ENCODE measurements around the gene PIGZ.
"Not testable (repeated sequence)": the region's sequence is repeated elsewhere in the genome, so short reads cannot be mapped to it uniquely, and the experiment has no call there.

The PIGZ gene

DNA sequence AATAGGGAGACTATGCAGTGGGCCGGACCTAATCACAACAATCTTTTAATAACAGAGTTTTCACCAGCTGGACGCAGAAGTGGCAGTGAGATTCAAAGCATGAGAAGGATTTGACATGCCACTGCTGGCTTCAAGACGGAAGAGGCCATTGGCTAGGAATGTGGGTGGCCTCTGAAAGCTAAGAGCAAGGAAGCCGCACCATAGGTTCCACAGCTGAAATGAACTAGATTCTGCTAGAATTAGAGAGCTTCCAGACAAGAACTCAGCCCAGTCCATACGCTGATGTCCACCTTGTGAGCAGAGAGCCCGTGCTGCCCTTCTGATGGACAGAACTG is 19.4 kb downstream of the PIGZ start:
- TF ChIP-seq, protein P1, sequence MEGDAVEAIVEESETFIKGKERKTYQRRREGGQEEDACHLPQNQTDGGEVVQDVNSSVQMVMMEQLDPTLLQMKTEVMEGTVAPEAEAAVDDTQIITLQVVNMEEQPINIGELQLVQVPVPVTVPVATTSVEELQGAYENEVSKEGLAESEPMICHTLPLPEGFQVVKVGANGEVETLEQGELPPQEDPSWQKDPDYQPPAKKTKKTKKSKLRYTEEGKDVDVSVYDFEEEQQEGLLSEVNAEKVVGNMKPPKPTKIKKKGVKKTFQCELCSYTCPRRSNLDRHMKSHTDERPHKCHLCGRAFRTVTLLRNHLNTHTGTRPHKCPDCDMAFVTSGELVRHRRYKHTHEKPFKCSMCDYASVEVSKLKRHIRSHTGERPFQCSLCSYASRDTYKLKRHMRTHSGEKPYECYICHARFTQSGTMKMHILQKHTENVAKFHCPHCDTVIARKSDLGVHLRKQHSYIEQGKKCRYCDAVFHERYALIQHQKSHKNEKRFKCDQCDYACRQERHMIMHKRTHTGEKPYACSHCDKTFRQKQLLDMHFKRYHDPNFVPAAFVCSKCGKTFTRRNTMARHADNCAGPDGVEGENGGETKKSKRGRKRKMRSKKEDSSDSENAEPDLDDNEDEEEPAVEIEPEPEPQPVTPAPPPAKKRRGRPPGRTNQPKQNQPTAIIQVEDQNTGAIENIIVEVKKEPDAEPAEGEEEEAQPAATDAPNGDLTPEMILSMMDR (IDR thresholded peaks at IDR 0.05; ENCODE audit: insufficient read depth, low read length, missing control alignments), result no peak
- ChIA-PET POLR2A (no interaction called here), CTCF (interaction anchor here (0.9 kb wide), 1 partner anchor 21 kb away, joined by 3 read pairs; no protein-coding TSS in a partner anchor)
- no peak overlapping the region for H3K4me3 ChIP-seq (ENCODE audit: low read depth, low read length)
- no peak for DNase-seq (ENCODE audit: low read depth, low spot score)

DNA sequence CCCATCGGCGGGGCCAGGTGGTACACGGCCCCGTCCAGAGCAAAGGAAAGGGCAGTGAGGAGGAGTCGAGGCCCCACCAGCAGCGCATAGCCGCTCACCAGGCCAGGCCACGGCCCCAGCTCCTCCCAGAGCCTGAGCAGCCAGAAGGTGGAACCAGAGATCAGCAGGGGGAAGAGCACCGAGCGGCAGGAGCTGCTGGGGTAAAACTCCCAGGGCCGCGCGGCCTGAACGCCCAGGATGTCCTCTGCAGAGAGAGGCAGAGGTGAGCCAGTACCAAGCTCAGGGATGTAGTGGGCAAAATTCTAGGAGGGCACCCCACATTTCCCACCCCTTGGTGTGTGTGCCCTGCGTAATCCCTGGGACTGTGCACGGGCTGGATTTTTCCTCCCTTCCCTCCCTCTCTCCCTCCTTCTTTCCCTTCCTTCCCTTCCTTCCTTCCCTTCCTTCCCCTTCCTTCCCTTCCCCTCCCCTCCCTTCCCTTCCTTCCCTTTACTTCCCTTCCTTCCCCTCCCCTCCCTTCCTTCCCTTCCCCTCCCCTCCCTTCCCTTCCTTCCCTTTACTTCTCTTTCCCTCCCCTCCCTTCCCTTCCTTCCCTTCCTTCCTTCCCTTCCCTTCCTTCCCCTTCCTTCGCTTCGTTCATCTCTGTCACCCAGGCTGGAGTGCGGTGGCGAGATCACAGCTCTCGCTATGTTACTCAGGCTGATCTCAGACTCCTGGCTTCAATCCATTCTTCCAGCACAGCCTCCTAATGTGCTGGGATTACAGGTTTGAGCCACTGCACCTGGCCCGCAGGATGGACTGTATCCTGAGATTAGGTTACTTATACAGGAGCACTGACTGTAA is 20.0 kb downstream of the PIGZ start:
- TF ChIP-seq, protein P1 (IDR thresholded peaks at IDR 0.05; ENCODE audit: insufficient read depth, low read length, missing control alignments), result no peak
- no peak for DNase-seq (ENCODE audit: low read depth, low spot score)
- POLR2A ChIA-PET, result no interaction called here
- no peak overlapping the region for H3K4me3 ChIP-seq (ENCODE audit: low read depth, low read length)
- CTCF ChIA-PET, result interaction anchor here (1.7 kb wide), 1 partner anchor 22 kb away, joined by 5 read pairs; no protein-coding TSS in a partner anchor

DNA sequence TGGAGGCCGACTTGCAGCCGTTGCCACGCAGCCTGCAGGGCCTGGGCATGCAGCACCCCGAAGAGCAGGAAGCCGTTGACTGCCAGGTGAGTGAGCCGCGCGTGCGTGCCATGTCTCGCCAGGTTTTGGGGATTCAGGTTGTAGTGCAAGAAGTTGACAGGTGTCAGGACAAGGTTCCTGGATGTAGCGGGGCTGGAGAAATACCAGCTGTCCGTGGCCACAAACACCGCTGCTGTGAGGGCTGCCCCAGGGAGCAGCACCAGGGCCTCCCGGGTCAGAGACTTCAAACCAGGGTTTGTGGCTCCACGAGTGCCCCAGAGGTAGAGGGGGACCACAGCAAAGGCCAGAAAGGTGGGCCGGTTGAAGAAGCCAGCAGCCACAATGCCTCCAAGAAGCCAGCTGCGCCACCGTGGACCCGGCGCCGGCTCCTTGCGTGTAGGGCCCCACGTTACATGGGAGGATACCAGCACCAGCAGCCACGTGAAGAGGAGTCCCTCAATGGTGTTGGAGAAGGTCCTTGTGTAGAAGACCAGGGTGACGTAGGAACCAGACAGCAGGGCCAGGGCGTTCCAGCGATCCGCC is 20.7 kb downstream of the PIGZ start:
- POLR2A ChIA-PET, result no interaction called here
- no peak overlapping the region for H3K4me3 ChIP-seq (ENCODE audit: low read depth, low read length)
- no peak for DNase-seq (ENCODE audit: low read depth, low spot score)
- CTCF ChIA-PET, result interaction anchor here (1.7 kb wide), 1 partner anchor 23 kb away, joined by 5 read pairs; no protein-coding TSS in a partner anchor
- TF ChIP-seq, protein P1 (IDR thresholded peaks at IDR 0.05; ENCODE audit: insufficient read depth, low read length, missing control alignments), result no peak

DNA sequence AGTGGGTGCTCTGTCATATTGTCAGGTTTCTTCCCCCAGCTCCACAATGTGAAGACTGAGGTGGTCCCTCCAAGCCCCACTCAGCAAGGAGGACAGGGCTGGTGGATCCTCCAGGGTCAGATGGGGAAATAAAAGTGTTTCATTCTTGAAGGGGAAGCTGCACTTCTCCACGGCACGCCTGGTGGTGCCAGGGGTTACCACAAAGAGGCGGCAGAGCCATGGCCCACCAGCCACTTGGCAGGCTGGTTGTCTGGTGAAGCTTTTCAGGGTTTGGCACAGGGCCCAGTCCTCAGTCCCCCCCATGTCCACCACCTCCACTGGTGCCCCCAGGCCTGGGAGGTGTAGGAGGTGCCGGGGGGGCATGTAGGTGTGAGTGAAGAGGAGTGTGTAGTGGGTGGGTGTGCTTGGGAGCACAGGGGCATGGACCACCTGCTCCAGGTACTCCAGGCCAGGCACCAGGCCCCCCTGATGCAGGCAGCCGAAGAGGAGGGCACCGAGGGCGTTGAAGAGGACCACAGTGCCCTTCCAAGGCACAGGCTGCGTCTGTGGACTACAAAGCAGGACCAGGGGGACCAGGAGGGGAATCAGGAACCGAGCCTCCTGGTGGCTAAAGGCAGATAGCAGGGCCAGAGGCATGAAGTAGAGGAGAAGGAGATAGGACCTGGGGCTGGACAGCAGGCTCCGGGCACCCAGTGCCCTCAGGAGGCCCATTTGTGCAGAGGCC is 21.3 kb downstream of the PIGZ start:
- TF ChIP-seq, protein P1 (IDR thresholded peaks at IDR 0.05; ENCODE audit: insufficient read depth, low read length, missing control alignments), result no peak
- no peak overlapping the region for H3K4me3 ChIP-seq (ENCODE audit: low read depth, low read length)
- CTCF ChIA-PET, result interaction anchor here (0.7 to 1.7 kb wide), 2 partner anchors 9 to 23 kb away, joined by 3 to 5 read pairs; no protein-coding TSS in a partner anchor
- no peak for DNase-seq (ENCODE audit: low read depth, low spot score)
- POLR2A ChIA-PET, result no interaction called here

DNA sequence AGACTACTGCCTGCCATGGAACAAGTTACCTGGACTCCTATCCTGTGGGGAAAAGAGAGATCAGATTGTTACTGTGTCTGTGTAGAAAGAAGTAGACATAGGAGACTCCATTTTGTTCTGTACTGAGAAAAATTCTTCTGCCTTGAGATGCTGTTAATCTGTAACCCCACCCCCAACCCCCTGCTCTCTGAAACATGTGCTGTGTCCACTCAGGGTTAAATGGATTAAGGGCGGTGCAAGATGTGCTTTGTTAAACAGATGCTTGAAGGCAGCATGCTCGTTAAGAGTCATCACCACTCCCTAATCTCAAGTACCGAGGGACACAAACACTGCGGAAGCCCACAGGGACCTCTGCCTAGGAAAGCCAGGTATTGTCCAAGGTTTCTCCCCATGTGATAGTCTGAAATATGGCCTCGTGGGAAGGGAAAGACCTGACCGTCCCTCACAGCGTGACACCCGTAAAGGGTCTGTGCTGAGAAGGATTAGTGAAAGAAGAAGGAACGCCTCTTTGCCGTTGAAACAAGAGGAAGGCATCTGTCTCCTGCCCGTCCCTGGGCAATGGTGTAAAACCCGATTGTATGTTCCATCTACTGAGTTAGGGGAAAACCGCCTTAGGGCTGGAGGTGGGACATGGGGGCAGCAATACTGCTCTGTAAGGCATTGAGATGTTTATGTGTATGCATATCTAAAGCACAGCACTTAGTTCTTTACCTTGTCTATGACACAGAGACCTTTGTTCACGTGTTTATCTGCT is 24.4 kb downstream of the PIGZ start:
- CTCF ChIA-PET; POLR2A ChIA-PET; DNase-seq (ENCODE audit: low read depth, low spot score): not testable (repeated sequence)
- H3K4me3 ChIP-seq (ENCODE audit: low read depth, low read length), result peak overlapping the region; percentile 99

DNA sequence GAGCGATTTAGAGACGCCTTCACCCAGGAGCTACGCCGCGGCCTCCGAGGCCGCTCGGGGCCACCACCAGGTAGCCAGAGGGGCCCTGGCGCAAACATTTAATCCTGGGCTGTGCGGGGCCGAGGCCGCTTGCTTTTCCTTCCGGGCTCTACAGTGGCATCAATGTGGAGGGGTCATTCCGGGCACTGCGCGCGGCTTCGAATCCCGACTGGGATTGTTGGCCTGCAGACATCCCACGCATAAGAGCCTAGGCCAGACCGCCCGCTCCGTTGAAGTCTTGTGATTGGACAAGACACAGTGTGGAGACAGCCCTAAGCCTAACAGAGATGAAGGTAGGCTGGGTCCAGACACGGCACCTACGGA is 25.7 kb downstream of the PIGZ start:
- ChIA-PET CTCF (interaction anchor here (1.1 to 4.1 kb wide), 9 partner anchors 8 to 135 kb away, joined by 3 to 24 read pairs (median 3); partner anchors contain the start of genes PIGZ and SENP5), POLR2A (interaction anchor here (1.3 to 1.7 kb wide), 2 partner anchors 25 to 75 kb away, joined by 4 to 10 read pairs; partner anchors contain the start of genes PIGZ and SENP5)
- TF ChIP-seq, protein P1 (IDR thresholded peaks at IDR 0.05; ENCODE audit: insufficient read depth, low read length, missing control alignments), result no peak
- no peak for DNase-seq (ENCODE audit: low read depth, low spot score)
- peak overlapping the region; percentile 99 for H3K4me3 ChIP-seq (ENCODE audit: low read depth, low read length)
